AG04450 (cell line): ENCODE results near the gene UCN3. TPM values are rescaled to one million over a fixed set of nuclear protein-coding genes. Genes with fewer than 3 reads are reported as not detected.

ENCODE experiments used
- CTCF ChIA-PET: fragments of 300-600, 350-600 bp; formaldehyde crosslinking; extraction: SDS; loops from one replicate; lab custom pipeline; 2022; ENCODE audit warnings: antibody characterized with exemption, inconsistent platforms; lab: Charles Lee
- POLR2A ChIA-PET: fragments of 350-600 bp; formaldehyde crosslinking; extraction: SDS; loops from one replicate; lab custom pipeline; 2021; ENCODE audit warnings: antibody characterized with exemption, inconsistent platforms; lab: Yijun Ruan, JAX
- DNase-seq: peaks from one replicate; pipeline ENCODE4 v3.0.0-alpha.2; 2011; ENCODE audit warnings: low read depth, low spot score
- H3K27ac ChIP-seq: one replicate; pipeline ENCODE4 v1.5.1; 2012; ENCODE audit warnings: low read depth, low read length, control low read depth
- H3K27me3 ChIP-seq: one replicate; pipeline ENCODE4 v1.6.0; 2012; ENCODE audit warnings: low read length; ENCODE audit not compliant: control insufficient read depth, insufficient read depth
- H3K4me3 ChIP-seq: 2 replicates; pipeline ENCODE4 v1.5.1; 2011; ENCODE audit warnings: mild to moderate bottlenecking, low read depth, low read length, control low read depth
- H3K9me3 ChIP-seq: 2 replicates; pipeline ENCODE4 v1.5.1; 2012; ENCODE audit warnings: low read length; ENCODE audit not compliant: control insufficient read depth, insufficient read depth
- CTCF ChIP-seq: IDR thresholded peaks from 2 replicates; pipeline ENCODE4 v1.5.1; 2011; ENCODE audit warnings: low read depth, low read length, control low read depth, inconsistent platforms
- polyA plus RNA-seq: library from polyadenylated mRNA; depleted of rRNA; stranded (reverse); fragments of >200 nt; gene quantifications from 2 replicates; pipeline ENCODE4 v1.2.3, GENCODE V29; 2011; rRNA removed

The UCN3 gene
- polyA plus RNA-seq, 1 experiment, result not detected

- CTCF ChIA-PET, result interaction anchor here (3.2 kb wide), 1 partner anchor 13 kb away, joined by 14 read pairs; no protein-coding TSS in a partner anchor
- Histone ChIP-seq H3K4me3 (no peak overlapping the region), H3K9me3 (peaks cover 6% of the 10 kb centered on the region), H3K27me3 (no peaks in the 10 kb centered on the region), H3K27ac (no peak overlapping the region)
- DNase-seq, result no peak
- TF ChIP-seq CTCF, result no peak
- POLR2A ChIA-PET, result no interaction called here
Measured at GRCh38 chr10:5419466-5420094, 54.8 kb downstream of the UCN3 start.

GRCh38 chr10:5423771-5424170 lies 59.0 kb downstream of the UCN3 start:
- Histone ChIP-seq H3K4me3 (no peak overlapping the region), H3K27ac (no peak overlapping the region), H3K9me3 (no peaks in the 10 kb centered on the region), H3K27me3 (no peaks in the 10 kb centered on the region)
- ChIA-PET POLR2A (no interaction called here), CTCF (interaction anchor here (0.6 to 3.7 kb wide), 7 partner anchors 9 to 609 kb away, joined by 4 to 62 read pairs (median 6); no protein-coding TSS in a partner anchor)
- TF ChIP-seq CTCF, result no peak
- no peak for DNase-seq

Other genes with a start within 250 kb of the UCN3 start
- not detected in 2 replicates for gene AKR1C8, start 179.8 kb upstream of the UCN3 start, polyA plus RNA-seq
- gene AKR1C4, start 168.1 kb upstream of the UCN3 start, polyA plus RNA-seq, result not detected in 2 replicates
- gene TUBAL3, start 39.9 kb downstream of the UCN3 start, polyA plus RNA-seq, result not detected in 2 replicates
- 39.1 and 46.8 TPM in 2 replicates for gene NET1, start 47.6 kb downstream of the UCN3 start, polyA plus RNA-seq
- gene CALML5, start 134.6 kb downstream of the UCN3 start, polyA plus RNA-seq, result not detected in 2 replicates
- gene CALML3, start 160.0 kb downstream of the UCN3 start, polyA plus RNA-seq, result not detected in 2 replicates